ENCODE results near the gene FYB1. TPM values are rescaled to one million over a fixed set of nuclear protein-coding genes. Genes with fewer than 3 reads are reported as not detected.
A peak's percentile ranks its signal among the peaks of the same experiment; 100 is the strongest.

Gene FYB1
- total RNA-seq: 10 to 100 TPM; 82.8 to 83.0 TPM

GRCh38 chr5:39219437-39219836 is at the start of gene FYB1:
Gene FYB1 (minus strand): TSS chr5:39219563. CDS start chr5:39202960, 16,603 bp downstream.
- no peak for ATAC-seq
- Mint-ChIP-seq H3K4me3 (peak within 1 kb of the TSS; percentile 15), H3K27ac (peak within 1 kb of the TSS; percentile 37), H3K36me3 (ENCODE audit: low read depth) (no peaks in the 10 kb centered on the region), H3K9me3 (no peaks in the 10 kb centered on the region), H3K27me3 (no peaks in the 10 kb centered on the region), H3K4me1 (ENCODE audit: low read depth) (peaks cover 55% of the 10 kb centered on the region)
- ChIA-PET CTCF (interaction anchor here (3.4 to 12.6 kb wide), 5 partner anchors 12 to 328 kb away, joined by 22 to 317 read pairs (median 49); no protein-coding TSS in a partner anchor), POLR2A (interaction anchor here (1.1 kb wide), 1 partner anchor 64 kb away, joined by 3 read pairs; no protein-coding TSS in a partner anchor)
- DNase-seq: no peak
- intact Hi-C loops (cut with micrococcal nuclease): loop anchor here (10.0 kb wide), 1 partner anchor 325 kb away; no protein-coding TSS in a partner anchor
- TF ChIP-seq CTCF (IDR thresholded peaks at IDR 0.05): no peak

- TF ChIP-seq CTCF (IDR thresholded peaks at IDR 0.05): no peak
- POLR2A ChIA-PET: interaction anchor here (1.5 kb wide), 1 partner anchor 11 kb away, joined by 3 read pairs; no protein-coding TSS in a partner anchor
- no peak overlapping the region for H3K4me3 Mint-ChIP-seq
- CTCF ChIA-PET: interaction anchor here (1.1 to 4.9 kb wide), 3 partner anchors 11 to 49 kb away, joined by 4 to 20 read pairs (median 14); no protein-coding TSS in a partner anchor
- ATAC-seq: no peak
- DNase-seq: no peak
- H3K4me1 Mint-ChIP-seq (ENCODE audit: low read depth): peaks cover 33% of the 10 kb centered on the region
- no peak overlapping the region for H3K27ac Mint-ChIP-seq
- H3K36me3 Mint-ChIP-seq (ENCODE audit: low read depth): peaks cover 2% of the 10 kb centered on the region
- no peaks in the 10 kb centered on the region for H3K27me3 Mint-ChIP-seq
- no peaks in the 10 kb centered on the region for H3K9me3 Mint-ChIP-seq
- intact Hi-C loops (cut with micrococcal nuclease): no loop called here
Observed at GRCh38 chr5:39267186-39267585, 47.8 kb upstream of the FYB1 start.

DNA sequence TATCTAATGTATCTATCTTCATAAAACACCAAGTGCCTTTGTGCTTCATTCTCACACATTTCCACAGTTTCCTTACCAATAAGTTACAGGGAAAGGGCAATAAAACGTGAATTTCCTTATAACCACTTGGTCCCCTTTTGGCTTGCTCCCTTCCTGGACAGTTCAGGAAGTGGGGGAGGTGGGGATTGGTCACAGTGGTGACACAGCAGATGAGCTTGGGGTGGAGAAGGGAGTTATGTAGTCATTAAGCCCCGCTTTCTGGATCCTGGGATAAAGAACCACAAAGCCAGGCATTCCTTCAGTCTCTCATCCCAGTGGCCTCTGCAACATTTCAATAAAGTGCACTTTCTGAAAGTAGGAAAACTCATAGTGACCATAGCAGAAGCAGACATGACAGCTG is 47.1 kb upstream of the FYB1 start:
- ChIA-PET CTCF (interaction anchor here (1.1 to 4.9 kb wide), 3 partner anchors 11 to 49 kb away, joined by 4 to 20 read pairs (median 14); no protein-coding TSS in a partner anchor), POLR2A (interaction anchor here (1.2 kb wide), 1 partner anchor 63 kb away, joined by 3 read pairs; no protein-coding TSS in a partner anchor)
- Mint-ChIP-seq H3K36me3 (ENCODE audit: low read depth) (peaks cover 2% of the 10 kb centered on the region), H3K27ac (no peak overlapping the region), H3K4me1 (ENCODE audit: low read depth) (peaks cover 26% of the 10 kb centered on the region), H3K9me3 (no peaks in the 10 kb centered on the region), H3K4me3 (no peak overlapping the region), H3K27me3 (no peaks in the 10 kb centered on the region)
- no peak for TF ChIP-seq CTCF (IDR thresholded peaks at IDR 0.05)
- intact Hi-C loops (cut with micrococcal nuclease): no loop called here
- no peak for ATAC-seq
- DNase-seq: no peak

GRCh38 chr5:39264528-39264927 is 45.2 kb upstream of the FYB1 start:
- peak; percentile 89 for ATAC-seq
- Mint-ChIP-seq H3K4me3 (peak overlapping the region; percentile 35), H3K4me1 (ENCODE audit: low read depth) (peaks cover 18% of the 10 kb centered on the region), H3K27ac (peak overlapping the region; percentile 71), H3K9me3 (no peaks in the 10 kb centered on the region), H3K36me3 (ENCODE audit: low read depth) (peaks cover 2% of the 10 kb centered on the region), H3K27me3 (no peaks in the 10 kb centered on the region)
- intact Hi-C loops (cut with micrococcal nuclease): no loop called here
- peak; percentile 55 for DNase-seq
- ChIA-PET POLR2A (interaction anchor here (1.0 to 2.0 kb wide), 4 partner anchors 11 to 47 kb away, joined by 3 to 9 read pairs (median 5); no protein-coding TSS in a partner anchor), CTCF (interaction anchor here (1.2 to 4.9 kb wide), 6 partner anchors 9 to 47 kb away, joined by 3 to 22 read pairs (median 6); no protein-coding TSS in a partner anchor)
- TF ChIP-seq CTCF (IDR thresholded peaks at IDR 0.05): no peak

DNA sequence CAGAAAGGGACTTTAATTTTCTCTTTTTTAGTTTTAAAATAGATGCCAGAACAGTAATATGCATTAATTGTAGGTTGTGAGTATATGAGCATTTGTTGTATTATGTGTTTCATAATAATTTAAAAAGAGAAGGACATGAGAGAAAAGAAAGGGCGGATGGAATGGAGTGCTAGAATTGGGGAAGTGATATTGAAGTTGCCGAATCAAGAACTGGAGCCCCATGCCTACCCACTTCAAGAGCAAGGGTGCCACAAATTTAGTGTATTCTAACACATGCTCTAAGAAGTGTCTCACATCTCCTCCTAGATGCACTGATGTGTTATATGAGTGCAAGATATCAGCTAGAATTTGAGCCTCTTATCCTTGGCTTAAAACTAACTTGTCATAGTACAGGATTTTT is 43.6 kb upstream of the FYB1 start:
- ChIA-PET CTCF (interaction anchor here (1.9 to 2.6 kb wide), 2 partner anchors 11 to 46 kb away, joined by 5 to 22 read pairs; no protein-coding TSS in a partner anchor), POLR2A (interaction anchor here (1.1 kb wide), 1 partner anchor 31 kb away, joined by 3 read pairs; no protein-coding TSS in a partner anchor)
- no peak for TF ChIP-seq CTCF (IDR thresholded peaks at IDR 0.05)
- H3K27me3 Mint-ChIP-seq: no peaks in the 10 kb centered on the region
- H3K4me3 Mint-ChIP-seq: no peak overlapping the region
- DNase-seq (no peak), ATAC-seq (no peak)
- intact Hi-C loops (cut with micrococcal nuclease): no loop called here
- peaks cover 18% of the 10 kb centered on the region for H3K4me1 Mint-ChIP-seq (ENCODE audit: low read depth)
- H3K27ac Mint-ChIP-seq: no peak overlapping the region
- no peaks in the 10 kb centered on the region for H3K9me3 Mint-ChIP-seq
- peaks cover 2% of the 10 kb centered on the region for H3K36me3 Mint-ChIP-seq (ENCODE audit: low read depth)

All from activated CD8-positive, alpha-beta T cell treated with anti-CD3 and anti-CD28 coated beads for 36 hours (primary cell).